CD4-positive, alpha-beta memory T cell (primary cell): Measurements from ENCODE around the gene C19orf12. TPM values are rescaled to one million over a fixed set of nuclear protein-coding genes. Genes with fewer than 3 reads are reported as not detected.

ENCODE experiments used
- CTCF ChIA-PET: fragments of 350-600 bp; sonication (Branson Sonifier 250); formaldehyde crosslinking; loops from one replicate; lab custom pipeline; 2021; ENCODE audit warnings: inconsistent platforms; ENCODE audit not compliant: partially characterized antibody; lab: Charles Lee
- POLR2A ChIA-PET: fragments of 350-600 bp; sonication (Branson Sonifier 250); formaldehyde crosslinking; loops from one replicate; lab custom pipeline; 2021; ENCODE audit not compliant: partially characterized antibody; lab: Charles Lee
- DNase-seq, 5 donors: peaks; one replicate each; pipeline versions ENCODE4 v3.0.0 to v3.0.0-alpha.2; 2020 to 2022; ENCODE audit warnings: mixed read lengths in 1 of 5
- H3K27ac ChIP-seq: one replicate; pipeline ENCODE4 v1.7.0; 2013; ENCODE audit warnings: low read depth, low read length
- H3K27me3 ChIP-seq: 2 replicates; pipeline ENCODE4 v1.7.0; 2013; ENCODE audit warnings: mild to moderate bottlenecking, low read length, moderate library complexity; ENCODE audit not compliant: insufficient read depth
- H3K36me3 ChIP-seq: 2 replicates; pipeline ENCODE4 v1.7.0; 2013; ENCODE audit warnings: mild to moderate bottlenecking, low read length, moderate library complexity; ENCODE audit not compliant: insufficient read depth
- H3K4me1 ChIP-seq: 2 replicates; pipeline ENCODE4 v1.7.0; 2013; ENCODE audit warnings: mild to moderate bottlenecking, low read length, moderate library complexity; ENCODE audit not compliant: insufficient read depth
- H3K4me3 ChIP-seq, 2 donors: one replicate each; pipeline ENCODE4 v1.7.0; 2013; ENCODE audit warnings: low read length in 2 of 2, mild to moderate bottlenecking in 1 of 2
- H3K9me3 ChIP-seq, 2 donors: one replicate each; pipeline ENCODE4 v1.7.0; 2013; ENCODE audit warnings: low read length in 2 of 2, control low read depth in 1 of 2; ENCODE audit not compliant: control insufficient read depth in 1 of 2
- H3K27ac Mint-ChIP-seq, 7 donors: one replicate each; pipeline ENCODE4 v1.8.0; 2020 to 2021; ENCODE audit warnings: mixed read lengths in 7 of 7, mild to moderate bottlenecking in 6 of 7, inconsistent platforms in 3 of 7, moderate library complexity in 3 of 7
- H3K27me3 Mint-ChIP-seq, 2 donors: one replicate each; pipeline ENCODE4 v1.8.0; 2020 to 2021; ENCODE audit warnings: mixed read lengths in 2 of 2
- H3K36me3 Mint-ChIP-seq, 2 donors: one replicate each; pipeline ENCODE4 v1.8.0; 2020 to 2021; ENCODE audit warnings: mixed read lengths in 2 of 2, inconsistent platforms in 1 of 2, mild to moderate bottlenecking in 1 of 2
- H3K4me1 Mint-ChIP-seq, 4 donors: one replicate each; pipeline ENCODE4 v1.8.0; 2020 to 2021; ENCODE audit warnings: mixed read lengths in 4 of 4, mild to moderate bottlenecking in 1 of 4
- H3K4me3 Mint-ChIP-seq, 8 donors: one replicate each; pipeline ENCODE4 v1.8.0; 2020 to 2021; ENCODE audit warnings: mixed read lengths in 8 of 8, mild to moderate bottlenecking in 7 of 8, moderate library complexity in 6 of 8, inconsistent platforms in 3 of 8
- H3K9me3 Mint-ChIP-seq, 8 donors: one replicate each; pipeline ENCODE4 v1.8.0; 2020 to 2021; ENCODE audit warnings: mixed read lengths in 8 of 8, mild to moderate bottlenecking in 5 of 8, inconsistent platforms in 3 of 8, moderate library complexity in 1 of 8
- intact Hi-C: fragments of 100-400 bp; cut with micrococcal nuclease; formaldehyde crosslinking; loops from one replicate; pipeline ENCODE4 v1.15.1; 2023
- polyA plus RNA-seq, 2 donors: library from polyadenylated mRNA; unstranded; fragments of 300-500 nt; fragmentation: Illumina TruSeq; gene quantifications; one replicate each; pipeline ENCODE4 v1.2.3, GENCODE V29; 2021
- total RNA-seq, 2 experiments: library from RNA; stranded (reverse); gene quantifications; one replicate each; pipeline ENCODE4 v1.2.3, GENCODE V29; 2021

Gene C19orf12
- total and polyA plus RNA-seq, 4 experiments from 2014 or later, result 22.7 to 30.1 (median 26.4) TPM

- peaks cover 5% of the 10 kb centered on the region for H3K4me1 ChIP-seq
- Mint-ChIP-seq H3K36me3 (peaks cover 0 to 4% of the 10 kb centered on the region in 2 donors), H3K4me1 (peaks cover 13 to 52% (median 39%) of the 10 kb centered on the region in 4 donors), H3K27me3 (no peaks in the 10 kb centered on the region), H3K9me3 (peaks cover 0 to 8% (median 0%) of the 10 kb centered on the region in 8 donors), H3K4me3 (no peak overlapping the region), H3K27ac (no peak overlapping the region)
- H3K4me3 ChIP-seq, result no peak overlapping the region
- H3K36me3 ChIP-seq, result no peaks in the 10 kb centered on the region
- intact Hi-C loops, result no loop called here
- H3K9me3 ChIP-seq, result no peaks in the 10 kb centered on the region
- no peak for DNase-seq
- no peaks in the 10 kb centered on the region for H3K27me3 ChIP-seq
- ChIA-PET POLR2A (no interaction called here), CTCF (interaction anchor here (8.2 to 8.5 kb wide), 2 partner anchors 23 to 79 kb away, joined by 158 to 256 read pairs; partner anchors contain the start of genes PLEKHF1 and POP4)
- no peak overlapping the region for H3K27ac ChIP-seq
Observed at GRCh38 chr19:29687897-29688728, 26.9 kb downstream of the C19orf12 start.

GRCh38 chr19:29687244-29687896 is 27.7 kb downstream of the C19orf12 start:
- H3K27ac Mint-ChIP-seq, result peak overlapping the region in 1 of 7 donors; percentile 77
- intact Hi-C loops, result no loop called here
- peaks cover 20 to 59% (median 44%) of the 10 kb centered on the region in 4 donors for H3K4me1 Mint-ChIP-seq
- ChIA-PET POLR2A (interaction anchor here (1.0 to 4.2 kb wide), 3 partner anchors 15 to 77 kb away, joined by 5 to 20 read pairs (median 11); no protein-coding TSS in a partner anchor), CTCF (interaction anchor here (1.5 to 8.5 kb wide), 5 partner anchors 21 to 80 kb away, joined by 3 to 158 read pairs (median 17); partner anchors contain the start of gene PLEKHF1)
- Histone ChIP-seq H3K9me3 (no peaks in the 10 kb centered on the region), H3K4me3 (no peak overlapping the region), H3K36me3 (no peaks in the 10 kb centered on the region), H3K4me1 (peaks cover 13% of the 10 kb centered on the region), H3K27me3 (no peaks in the 10 kb centered on the region), H3K27ac (no peak overlapping the region)
- H3K9me3 Mint-ChIP-seq, result peaks cover 0 to 8% (median 0%) of the 10 kb centered on the region in 8 donors
- peaks cover 0 to 4% of the 10 kb centered on the region in 2 donors for H3K36me3 Mint-ChIP-seq
- no peaks in the 10 kb centered on the region for H3K27me3 Mint-ChIP-seq
- no peak for DNase-seq
- H3K4me3 Mint-ChIP-seq, result no peak overlapping the region

GRCh38 chr19:29686285-29686805 is 28.7 kb downstream of the C19orf12 start:
- peaks cover 0 to 8% (median 0%) of the 10 kb centered on the region in 8 donors for H3K9me3 Mint-ChIP-seq
- H3K4me1 ChIP-seq, result peaks cover 23% of the 10 kb centered on the region
- H3K4me3 Mint-ChIP-seq, result no peak overlapping the region
- H3K27me3 ChIP-seq, result no peaks in the 10 kb centered on the region
- peaks cover 24 to 66% (median 50%) of the 10 kb centered on the region in 4 donors for H3K4me1 Mint-ChIP-seq
- H3K27ac ChIP-seq, result no peak overlapping the region
- DNase-seq, result no peak
- H3K9me3 ChIP-seq, result no peaks in the 10 kb centered on the region
- no peaks in the 10 kb centered on the region for H3K27me3 Mint-ChIP-seq
- H3K4me3 ChIP-seq, result no peak overlapping the region
- ChIA-PET CTCF (interaction anchor here (0.8 to 3.9 kb wide), 8 partner anchors 9 to 79 kb away, joined by 3 to 40 read pairs (median 6); partner anchors contain the start of gene PLEKHF1), POLR2A (interaction anchor here (0.8 to 4.2 kb wide), 6 partner anchors 14 to 76 kb away, joined by 3 to 26 read pairs (median 8); partner anchors contain the start of gene PLEKHF1)
- peak overlapping the region in 3 of 7 donors; percentile 4 to 7 (median 5) for H3K27ac Mint-ChIP-seq
- H3K36me3 Mint-ChIP-seq, result peaks cover 0 to 4% of the 10 kb centered on the region in 2 donors
- intact Hi-C loops, result no loop called here
- no peaks in the 10 kb centered on the region for H3K36me3 ChIP-seq

- POLR2A ChIA-PET, result interaction anchor here (0.8 to 4.2 kb wide), 5 partner anchors 14 to 80 kb away, joined by 3 to 26 read pairs (median 5); partner anchors contain the start of genes PLEKHF1 and POP4
- peaks cover 30 to 70% (median 52%) of the 10 kb centered on the region in 4 donors for H3K4me1 Mint-ChIP-seq
- Histone ChIP-seq H3K27me3 (no peaks in the 10 kb centered on the region), H3K9me3 (no peaks in the 10 kb centered on the region), H3K27ac (no peak overlapping the region), H3K4me1 (peaks cover 28% of the 10 kb centered on the region), H3K36me3 (no peaks in the 10 kb centered on the region), H3K4me3 (no peak overlapping the region)
- H3K27me3 Mint-ChIP-seq, result no peaks in the 10 kb centered on the region
- H3K9me3 Mint-ChIP-seq, result peaks cover 0 to 8% (median 0%) of the 10 kb centered on the region in 8 donors
- peaks cover 0 to 4% of the 10 kb centered on the region in 2 donors for H3K36me3 Mint-ChIP-seq
- intact Hi-C loops, result no loop called here
- no peak overlapping the region for H3K4me3 Mint-ChIP-seq
- DNase-seq, result no peak
- H3K27ac Mint-ChIP-seq, result peak overlapping the region in 1 of 7 donors; percentile 32
- CTCF ChIA-PET, result interaction anchor here (1.6 to 3.9 kb wide), 5 partner anchors 13 to 75 kb away, joined by 4 to 40 read pairs (median 15); partner anchors contain the start of gene PLEKHF1
Observed at GRCh38 chr19:29685326-29685725, 29.7 kb downstream of the C19orf12 start.

- no peaks in the 10 kb centered on the region for H3K9me3 ChIP-seq
- H3K27ac Mint-ChIP-seq, result peak overlapping the region in 5 of 7 donors; percentile 27 to 72 (median 52)
- H3K4me1 ChIP-seq, result peaks cover 51% of the 10 kb centered on the region
- no peaks in the 10 kb centered on the region for H3K27me3 ChIP-seq
- no peak overlapping the region for H3K4me3 ChIP-seq
- no peaks in the 10 kb centered on the region for H3K36me3 ChIP-seq
- H3K9me3 Mint-ChIP-seq, result peaks cover 0 to 3% (median 0%) of the 10 kb centered on the region in 8 donors
- CTCF ChIA-PET, result interaction anchor here (2.3 to 10.6 kb wide), 3 partner anchors 8 to 16 kb away, joined by 13 to 96 read pairs (median 15); partner anchors contain the start of gene PLEKHF1
- intact Hi-C loops, result no loop called here
- POLR2A ChIA-PET, result interaction anchor here (2.4 to 8.7 kb wide), 4 partner anchors 11 to 77 kb away, joined by 20 to 148 read pairs (median 45); partner anchors contain the start of genes PLEKHF1 and POP4
- no peak for DNase-seq
- no peaks in the 10 kb centered on the region for H3K27me3 Mint-ChIP-seq
- H3K4me1 Mint-ChIP-seq, result peaks cover 34 to 75% (median 56%) of the 10 kb centered on the region in 4 donors
- peak overlapping the region in 1 of 8 donors; percentile 58 for H3K4me3 Mint-ChIP-seq
- no peak overlapping the region for H3K27ac ChIP-seq
- peaks cover 0 to 5% of the 10 kb centered on the region in 2 donors for H3K36me3 Mint-ChIP-seq
Observed at GRCh38 chr19:29683009-29683408, 32.1 kb downstream of the C19orf12 start.

- POLR2A ChIA-PET, result interaction anchor here (1.7 to 8.7 kb wide), 5 partner anchors 10 to 76 kb away, joined by 3 to 148 read pairs (median 21); partner anchors contain the start of genes PLEKHF1 and POP4
Observed at GRCh38 chr19:29682236-29682895, 32.7 kb downstream of the C19orf12 start.

More at GRCh38 chr19:29682236-29682895, 32.7 kb downstream of the C19orf12 start:
- no peak overlapping the region for H3K27ac ChIP-seq
- H3K4me1 Mint-ChIP-seq, result peaks cover 32 to 76% (median 58%) of the 10 kb centered on the region in 4 donors
- intact Hi-C loops, result no loop called here
- no peaks in the 10 kb centered on the region for H3K36me3 ChIP-seq
- peaks cover 0 to 3% (median 0%) of the 10 kb centered on the region in 8 donors for H3K9me3 Mint-ChIP-seq
- no peak for DNase-seq
- H3K4me3 ChIP-seq, result no peak overlapping the region
- H3K36me3 Mint-ChIP-seq, result peaks cover 0 to 9% of the 10 kb centered on the region in 2 donors
- no peaks in the 10 kb centered on the region for H3K9me3 ChIP-seq
- H3K4me1 ChIP-seq, result peaks cover 57% of the 10 kb centered on the region
- CTCF ChIA-PET, result interaction anchor here (1.8 to 10.6 kb wide), 4 partner anchors 9 to 72 kb away, joined by 7 to 96 read pairs (median 14); partner anchors contain the start of gene PLEKHF1
- H3K4me3 Mint-ChIP-seq, result peak overlapping the region in 1 of 8 donors; percentile 10
- H3K27ac Mint-ChIP-seq, result peak overlapping the region in 2 of 7 donors; percentile 6 to 42
- no peaks in the 10 kb centered on the region for H3K27me3 ChIP-seq
- no peaks in the 10 kb centered on the region for H3K27me3 Mint-ChIP-seq
